RWPE2 (cell line): ENCODE data around the gene ACAT2.

Source experiments
- ATAC-seq: fragments of 200-7000 bp; cut with Tn5 transposase; 3 replicates; pipeline ENCODE4 v1.9.1; 2021; ENCODE audit warnings: low read depth
- DNase-seq: peaks from one replicate; pipeline ENCODE4 v3.0.0-alpha.2; 2020; ENCODE audit warnings: low spot score
- H3K27ac ChIP-seq: fragments of 450-650 bp; 2 replicates; pipeline ENCODE4 v1.5.1; 2017; ENCODE audit warnings: mild to moderate bottlenecking; ENCODE audit not compliant: poor library complexity, severe bottlenecking
- H3K27me3 ChIP-seq: fragments of 250-450 bp; sonication (Bioruptor Pico); 2 replicates; pipeline ENCODE4 v1.5.1; 2021; ENCODE audit warnings: mild to moderate bottlenecking, moderate library complexity; ENCODE audit not compliant: insufficient read depth, poor library complexity, severe bottlenecking
- H3K36me3 ChIP-seq: fragments of 250-450 bp; sonication (Bioruptor Pico); 2 replicates; pipeline ENCODE4 v1.5.1; 2020; ENCODE audit warnings: low read depth, mild to moderate bottlenecking, moderate library complexity
- H3K4me1 ChIP-seq: fragments of 250-450 bp; sonication (Bioruptor Pico); 2 replicates; pipeline ENCODE4 v1.5.1; 2021; ENCODE audit warnings: mild to moderate bottlenecking, moderate library complexity; ENCODE audit not compliant: insufficient read depth, poor library complexity, severe bottlenecking
- H3K4me3 ChIP-seq: fragments of 250-450 bp; sonication (Bioruptor Pico); 2 replicates; pipeline ENCODE4 v1.5.1; 2021; ENCODE audit warnings: mild to moderate bottlenecking, moderate library complexity; ENCODE audit not compliant: severe bottlenecking
- H3K9me3 ChIP-seq: fragments of 250-450 bp; sonication (Bioruptor Pico); 2 replicates; pipeline ENCODE4 v1.5.1; 2021; ENCODE audit warnings: mild to moderate bottlenecking, moderate library complexity; ENCODE audit not compliant: severe bottlenecking
- CTCF ChIP-seq: fragments of 450-650 bp; IDR thresholded peaks from one replicate; pipeline ENCODE4 v1.5.1; 2017; ENCODE audit warnings: mild to moderate bottlenecking, moderate library complexity; ENCODE audit not compliant: poor library complexity, severe bottlenecking

Gene ACAT2

GRCh38 chr6:159826004-159826403 lies 64.2 kb downstream of the ACAT2 start:
- H3K36me3 ChIP-seq: no peaks in the 10 kb centered on the region
- no peaks in the 10 kb centered on the region for H3K9me3 ChIP-seq
- no peak overlapping the region for H3K27ac ChIP-seq
- peaks cover 5% of the 10 kb centered on the region for H3K4me1 ChIP-seq
- DNase-seq (no peak), ATAC-seq (no peak)
- no peak for TF ChIP-seq CTCF
- H3K27me3 ChIP-seq: no peaks in the 10 kb centered on the region
- H3K4me3 ChIP-seq: no peak overlapping the region

DNA sequence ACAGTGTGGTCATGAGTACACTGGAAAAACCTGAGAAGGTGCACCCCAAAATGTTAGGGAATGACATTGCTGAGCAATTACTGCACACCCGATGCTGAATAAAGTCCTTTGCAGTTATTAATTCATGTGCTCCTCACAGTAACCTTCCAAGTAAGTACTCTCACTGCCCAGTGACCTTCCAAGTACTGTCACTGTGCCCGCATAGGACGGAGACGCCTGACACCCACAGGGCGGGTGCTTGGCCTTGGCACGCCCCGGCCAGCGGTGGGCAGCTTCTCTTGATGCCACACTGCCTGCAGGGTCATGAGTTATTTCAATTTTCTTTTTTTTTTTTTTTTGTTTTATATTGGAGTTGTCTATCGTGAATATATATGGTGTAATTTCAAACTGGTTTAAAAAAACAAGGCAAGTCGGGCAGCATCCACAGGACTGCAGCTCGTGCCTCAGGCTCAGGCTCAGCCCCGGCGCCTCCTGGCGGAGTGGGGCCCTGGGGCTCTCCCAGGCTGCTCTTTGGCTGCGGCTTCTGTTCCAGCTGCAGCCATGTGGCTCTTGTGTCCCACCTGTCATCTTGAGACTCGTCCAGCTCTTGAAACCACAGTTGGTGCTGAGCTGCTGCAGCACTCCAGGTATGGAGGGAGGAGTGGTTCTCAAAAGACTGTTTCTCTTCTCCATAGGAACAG lies 65.3 kb downstream of the ACAT2 start:
- no peaks in the 10 kb centered on the region for H3K9me3 ChIP-seq
- no peak for ATAC-seq
- no peak for DNase-seq
- TF ChIP-seq CTCF: no peak
- H3K36me3 ChIP-seq: no peaks in the 10 kb centered on the region
- no peak overlapping the region for H3K4me3 ChIP-seq
- H3K27me3 ChIP-seq: no peaks in the 10 kb centered on the region
- H3K27ac ChIP-seq: no peak overlapping the region
- peaks cover 5% of the 10 kb centered on the region for H3K4me1 ChIP-seq

DNA sequence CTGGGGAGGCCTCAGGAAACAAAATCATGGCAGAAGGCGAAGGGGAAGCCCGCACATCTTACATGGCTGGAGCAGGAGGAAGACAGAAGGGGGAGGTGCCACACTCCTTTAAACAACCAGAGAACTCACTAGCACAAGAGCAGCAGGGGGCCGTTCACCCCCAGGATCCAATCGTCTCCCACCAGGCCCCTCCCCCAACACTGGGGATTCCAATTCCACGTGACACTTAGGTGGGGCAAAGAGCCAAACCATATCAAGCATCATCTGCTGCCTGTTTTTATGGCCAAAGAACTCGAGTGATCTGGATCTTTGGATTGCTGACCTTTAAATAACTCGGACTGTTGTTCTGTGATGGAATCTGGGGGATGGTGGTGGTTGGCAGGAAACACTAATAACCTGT lies 66.2 kb downstream of the ACAT2 start:
- Histone ChIP-seq H3K27me3 (no peaks in the 10 kb centered on the region), H3K9me3 (no peaks in the 10 kb centered on the region), H3K27ac (no peak overlapping the region), H3K4me3 (no peak overlapping the region), H3K4me1 (peaks cover 5% of the 10 kb centered on the region), H3K36me3 (no peaks in the 10 kb centered on the region)
- DNase-seq (no peak), ATAC-seq (no peak)
- TF ChIP-seq CTCF: no peak
